Activated naive CD4-positive, alpha-beta T cell treated with anti-CD3 and anti-CD28 coated beads for 36 hours (primary cell): ENCODE results near the gene PIK3IP1. TPM values are rescaled to one million over a fixed set of nuclear protein-coding genes. Genes with fewer than 3 reads are reported as not detected.

Experiments used
- total RNA-seq, 2 experiments: library from RNA; stranded (reverse); gene quantifications; one replicate each; pipeline ENCODE4 v1.2.3, GENCODE V29; 2021

PIK3IP1 gene
- total RNA-seq, 2 experiments from 2014 or later = 27.4 to 28.6 TPM

Other genes starting within 250 kb of the PIK3IP1 start
- 10 to 100 TPM; 46.2 to 47.6 TPM for gene SMTN, start 211.2 kb downstream of the PIK3IP1 start, total RNA-seq
- gene SELENOM, start 184.9 kb downstream of the PIK3IP1 start, total RNA-seq = 10 to 100 TPM in 1 of 2 experiments, 1 to 10 TPM in 1; 9.3 to 11.0 TPM
- under 1 TPM; 0.12 to 0.17 TPM for gene INPP5J, start 169.5 kb downstream of the PIK3IP1 start, total RNA-seq
- not detected for gene PLA2G3, start 152.0 kb downstream of the PIK3IP1 start, total RNA-seq
- gene RNF185, start 132.3 kb downstream of the PIK3IP1 start, total RNA-seq = 10 to 100 TPM; 11.3 to 12.3 TPM
- gene LIMK2, start 80.2 kb downstream of the PIK3IP1 start, total RNA-seq = 10 to 100 TPM; 50.8 to 50.9 TPM
- 10 to 100 TPM; 18.5 to 19.4 TPM for gene PATZ1, start 53.9 kb upstream of the PIK3IP1 start, total RNA-seq
- 10 to 100 TPM; 77.1 to 78.7 TPM for gene DRG1, start 107.1 kb upstream of the PIK3IP1 start, total RNA-seq
- 10 to 100 TPM; 28.1 to 29.0 TPM for gene EIF4ENIF1, start 197.4 kb upstream of the PIK3IP1 start, total RNA-seq
- 100 to 1,000 TPM; 147 to 155 TPM for gene SFI1, start 204.0 kb upstream of the PIK3IP1 start, total RNA-seq